ENCODE data around the gene ZNF441.

The ZNF441 gene

GRCh38 chr19:11736696-11737095 lies 30.1 kb upstream of the ZNF441 start:
- Histone ChIP-seq H3K27me3 (replicated peaks) (no peaks in the 10 kb centered on the region), H3K4me3 (ENCODE audit: low read depth, low read length) (no peak overlapping the region), H3K27ac (no peak overlapping the region), H3K36me3 (replicated peaks) (no peaks in the 10 kb centered on the region)
- DNase-seq: peak; percentile 51
- TF ChIP-seq CTCF (IDR thresholded peaks at IDR 0.05; ENCODE audit: low read depth, low read length, missing control alignments): no peak
- in situ Hi-C loops (cut with HindIII; ENCODE audit: low pct_ligation_motif_present, low sequenced_read_pairs): no loop called here

- Histone ChIP-seq H3K36me3 (replicated peaks) (no peaks in the 10 kb centered on the region), H3K27me3 (replicated peaks) (no peaks in the 10 kb centered on the region), H3K27ac (peak overlapping the region; percentile 55), H3K4me3 (ENCODE audit: low read depth, low read length) (peak overlapping the region; percentile 82)
- in situ Hi-C loops (cut with HindIII; ENCODE audit: low pct_ligation_motif_present, low sequenced_read_pairs): no loop called here
- no peak for TF ChIP-seq CTCF (IDR thresholded peaks at IDR 0.05; ENCODE audit: low read depth, low read length, missing control alignments)
- peak; percentile 9 for DNase-seq
Observed at GRCh38 chr19:11737964-11738745, 28.6 kb upstream of the ZNF441 start.

- TF ChIP-seq CTCF (IDR thresholded peaks at IDR 0.05; ENCODE audit: low read depth, low read length, missing control alignments): no peak
- peak within 1 kb of the TSS; percentile 55 for H3K27ac ChIP-seq
- no peaks in the 10 kb centered on the region for H3K27me3 ChIP-seq (replicated peaks)
- DNase-seq: peak; percentile 98
- peak within 1 kb of the TSS; percentile 82 for H3K4me3 ChIP-seq (ENCODE audit: low read depth, low read length)
- H3K36me3 ChIP-seq (replicated peaks): no peaks in the 10 kb centered on the region
- in situ Hi-C loops (cut with HindIII; ENCODE audit: low pct_ligation_motif_present, low sequenced_read_pairs): no loop called here
Observed at GRCh38 chr19:11738746-11739620, 27.8 kb upstream of the ZNF441 start, which contains the start of gene ZNF823. TSS of gene ZNF823 (minus strand) at chr19:11738946. CDS start at chr19:11738819, 127 bp downstream.

GRCh38 chr19:11745869-11746268 lies 20.9 kb upstream of the ZNF441 start:
- Histone ChIP-seq H3K27me3 (replicated peaks) (no peaks in the 10 kb centered on the region), H3K27ac (no peak overlapping the region), H3K4me3 (ENCODE audit: low read depth, low read length) (no peak overlapping the region), H3K36me3 (replicated peaks) (no peaks in the 10 kb centered on the region)
- no peak for DNase-seq
- TF ChIP-seq CTCF (IDR thresholded peaks at IDR 0.05; ENCODE audit: low read depth, low read length, missing control alignments): no peak
- in situ Hi-C loops (cut with HindIII; ENCODE audit: low pct_ligation_motif_present, low sequenced_read_pairs): no loop called here

GRCh38 chr19:11747277-11747676 lies 19.5 kb upstream of the ZNF441 start:
- in situ Hi-C loops (cut with HindIII; ENCODE audit: low pct_ligation_motif_present, low sequenced_read_pairs): no loop called here
- no peaks in the 10 kb centered on the region for H3K27me3 ChIP-seq (replicated peaks)
- no peak overlapping the region for H3K4me3 ChIP-seq (ENCODE audit: low read depth, low read length)
- no peak overlapping the region for H3K27ac ChIP-seq
- no peaks in the 10 kb centered on the region for H3K36me3 ChIP-seq (replicated peaks)
- TF ChIP-seq CTCF (IDR thresholded peaks at IDR 0.05; ENCODE audit: low read depth, low read length, missing control alignments): no peak
- no peak for DNase-seq

Measured in brain microvascular endothelial cell (primary cell).